ENCODE results near the gene FBXL16.

- TF ChIP-seq POLR2A (IDR thresholded peaks at IDR 0.05): no peak
- no peak for TF ChIP-seq CTCF (IDR thresholded peaks at IDR 0.05)
Observed at GRCh38 chr16:693364-693763, 12.2 kb downstream of the FBXL16 start.
